AG04450 (cell line): Measurements from ENCODE around the gene ADIPOR2. TPM values are rescaled to one million over a fixed set of nuclear protein-coding genes. Genes with fewer than 3 reads are reported as not detected.
"Not testable (repeated sequence)": the region's sequence is repeated elsewhere in the genome, so short reads cannot be mapped to it uniquely, and the experiment has no call there.

Experiments
- CTCF ChIA-PET: fragments of 300-600, 350-600 bp; formaldehyde crosslinking; extraction: SDS; loops from one replicate; lab custom pipeline; 2022; ENCODE audit warnings: antibody characterized with exemption, inconsistent platforms; lab: Charles Lee
- POLR2A ChIA-PET: fragments of 350-600 bp; formaldehyde crosslinking; extraction: SDS; loops from one replicate; lab custom pipeline; 2021; ENCODE audit warnings: antibody characterized with exemption, inconsistent platforms; lab: Yijun Ruan, JAX
- DNase-seq: peaks from one replicate; pipeline ENCODE4 v3.0.0-alpha.2; 2011; ENCODE audit warnings: low read depth, low spot score
- H3K27ac ChIP-seq: one replicate; pipeline ENCODE4 v1.5.1; 2012; ENCODE audit warnings: low read depth, low read length, control low read depth
- H3K27me3 ChIP-seq: one replicate; pipeline ENCODE4 v1.6.0; 2012; ENCODE audit warnings: low read length; ENCODE audit not compliant: control insufficient read depth, insufficient read depth
- H3K4me3 ChIP-seq: 2 replicates; pipeline ENCODE4 v1.5.1; 2011; ENCODE audit warnings: mild to moderate bottlenecking, low read depth, low read length, control low read depth
- H3K9me3 ChIP-seq: 2 replicates; pipeline ENCODE4 v1.5.1; 2012; ENCODE audit warnings: low read length; ENCODE audit not compliant: control insufficient read depth, insufficient read depth
- CTCF ChIP-seq: IDR thresholded peaks from 2 replicates; pipeline ENCODE4 v1.5.1; 2011; ENCODE audit warnings: low read depth, low read length, control low read depth, inconsistent platforms
- polyA plus RNA-seq: library from polyadenylated mRNA; depleted of rRNA; stranded (reverse); fragments of >200 nt; gene quantifications from 2 replicates; pipeline ENCODE4 v1.2.3, GENCODE V29; 2011

Gene ADIPOR2
- polyA plus RNA-seq, 1 experiment = 39.5 TPM

DNA sequence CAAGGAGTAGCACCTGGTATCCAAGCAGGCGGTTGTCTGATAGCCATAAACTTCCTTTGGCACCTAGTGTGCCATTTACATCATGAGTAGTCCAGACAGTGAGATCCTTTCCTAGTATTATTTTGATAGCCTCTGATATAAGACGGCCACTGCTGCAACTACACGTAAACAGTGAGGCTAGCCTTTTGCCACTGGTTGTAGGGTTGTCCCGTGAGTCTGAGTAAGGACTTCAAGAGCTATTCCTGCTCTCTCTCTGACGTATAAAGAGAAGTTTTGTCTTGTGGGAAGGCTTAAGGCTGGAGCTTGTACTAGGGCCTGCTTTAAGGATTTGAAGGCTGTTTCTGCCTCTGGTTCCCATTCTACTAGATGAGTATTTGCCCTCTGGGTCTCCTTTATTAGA is 21.4 kb downstream of the ADIPOR2 start:
- POLR2A ChIA-PET, DNase-seq, CTCF ChIA-PET, H3K27me3 ChIP-seq, H3K27ac ChIP-seq, H3K9me3 ChIP-seq, H3K4me3 ChIP-seq: not testable (repeated sequence)

- CTCF ChIA-PET = not testable (repeated sequence)
These were observed 22.0 kb downstream of the ADIPOR2 start for GRCh38 chr12:1712852-1713251.

DNA sequence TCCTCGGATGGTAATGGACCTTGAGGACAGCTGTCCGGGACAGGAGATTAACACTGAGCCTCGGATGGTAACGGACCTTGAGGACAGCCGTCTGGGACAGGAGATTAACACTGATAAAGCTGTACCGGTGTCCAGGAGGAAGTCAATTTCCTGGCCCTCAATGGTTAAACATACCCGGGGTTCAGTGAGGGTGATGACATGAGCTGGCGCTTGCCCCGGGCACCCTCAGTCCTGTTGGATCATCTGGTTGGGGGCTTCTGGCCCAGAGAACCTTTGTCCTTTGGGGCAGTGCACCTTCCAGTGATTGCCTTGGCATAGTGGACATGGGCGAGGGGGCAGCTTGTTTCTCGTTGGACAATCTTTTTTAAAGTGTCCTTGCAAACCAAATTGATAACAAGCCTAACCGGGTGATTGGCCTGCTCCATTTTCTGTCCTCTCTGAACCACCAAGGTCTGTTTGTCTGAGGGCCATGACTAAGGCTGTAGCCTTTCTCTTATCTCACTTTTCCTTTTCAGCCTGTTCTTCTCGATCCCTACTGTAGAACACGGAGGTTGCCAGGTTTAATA is 23.0 kb downstream of the ADIPOR2 start:
- H3K9me3 ChIP-seq, POLR2A ChIA-PET, H3K4me3 ChIP-seq, DNase-seq, CTCF ChIA-PET, H3K27ac ChIP-seq, H3K27me3 ChIP-seq: not testable (repeated sequence)

More at GRCh38 chr12:1712852-1713251, 22.0 kb downstream of the ADIPOR2 start:
- POLR2A ChIA-PET, H3K4me3 ChIP-seq, H3K27ac ChIP-seq, H3K27me3 ChIP-seq, DNase-seq, H3K9me3 ChIP-seq: not testable (repeated sequence)

GRCh38 chr12:1715459-1715858 is 24.6 kb downstream of the ADIPOR2 start:
- H3K27me3 ChIP-seq, POLR2A ChIA-PET, H3K9me3 ChIP-seq, H3K4me3 ChIP-seq, H3K27ac ChIP-seq, CTCF ChIA-PET, DNase-seq: not testable (repeated sequence)

DNA sequence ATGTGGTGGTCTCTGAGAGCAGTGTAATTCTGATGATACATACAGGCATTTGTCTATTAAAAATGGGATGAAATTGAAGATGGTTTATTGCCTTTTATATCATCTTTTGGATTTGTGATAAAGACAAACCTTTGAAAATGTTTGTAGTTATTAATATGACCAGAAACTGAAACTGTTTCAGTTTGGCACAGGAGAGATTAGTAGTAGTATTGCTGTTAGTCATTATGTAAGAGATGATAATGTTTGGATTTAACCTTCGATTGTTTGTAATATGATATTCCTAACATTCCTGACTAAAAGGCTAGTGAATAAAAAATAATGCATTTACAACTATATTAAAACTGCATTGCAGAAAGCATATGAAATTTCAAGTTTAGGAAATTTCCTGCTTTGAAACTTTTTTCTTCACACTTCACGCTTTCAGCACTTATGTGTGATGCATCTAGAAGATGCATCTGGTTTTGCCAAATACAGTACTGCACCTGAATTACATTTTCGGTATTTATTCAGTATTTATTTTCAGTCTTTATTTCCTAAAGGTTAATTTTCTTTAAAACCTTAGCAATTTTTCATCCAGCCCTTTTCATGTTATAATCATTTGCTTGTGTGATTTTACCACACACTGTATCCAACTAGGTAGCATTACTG is 25.5 kb downstream of the ADIPOR2 start:
- H3K9me3 ChIP-seq = peaks cover 8% of the 10 kb centered on the region; the same call in 1 of the 2 replicates
- no peak for DNase-seq
- no peak overlapping the region for H3K4me3 ChIP-seq
- H3K27me3 ChIP-seq = no peaks in the 10 kb centered on the region
- no peak for TF ChIP-seq CTCF
- H3K27ac ChIP-seq = no peak overlapping the region
- POLR2A ChIA-PET = no interaction called here
- CTCF ChIA-PET = no interaction called here

- TF ChIP-seq CTCF = no peak
- H3K27me3 ChIP-seq = no peaks in the 10 kb centered on the region
- no peak for DNase-seq
- peaks cover 8% of the 10 kb centered on the region; the same call in 1 of the 2 replicates for H3K9me3 ChIP-seq
- no peak overlapping the region for H3K27ac ChIP-seq
- ChIA-PET POLR2A (no interaction called here), CTCF (no interaction called here)
- no peak overlapping the region for H3K4me3 ChIP-seq
These were observed 26.0 kb downstream of the ADIPOR2 start for GRCh38 chr12:1716911-1717310.

DNA sequence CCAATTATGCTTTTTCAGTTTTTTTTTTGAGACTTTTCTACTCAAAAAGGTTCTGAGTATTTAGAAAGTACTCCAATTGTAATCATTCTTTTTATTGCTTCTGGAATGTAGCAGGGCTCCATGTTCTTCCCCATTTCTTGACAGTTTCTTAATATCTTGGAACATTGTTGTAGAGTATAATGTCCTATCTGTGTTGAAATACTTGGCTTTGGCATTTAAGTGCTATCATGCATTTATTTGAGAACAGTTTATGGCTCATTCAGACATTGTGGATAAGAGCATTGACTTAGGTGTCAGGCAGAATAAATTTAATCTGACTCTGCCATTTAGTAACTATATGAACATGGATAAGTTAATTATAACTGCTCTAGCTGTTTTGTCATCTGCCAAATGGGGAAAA is 28.3 kb downstream of the ADIPOR2 start:
- H3K27ac ChIP-seq = no peak overlapping the region
- ChIA-PET POLR2A (no interaction called here), CTCF (no interaction called here)
- H3K9me3 ChIP-seq = peaks cover 4% of the 10 kb centered on the region; the same call in 1 of the 2 replicates
- TF ChIP-seq CTCF = no peak
- H3K27me3 ChIP-seq = no peaks in the 10 kb centered on the region
- no peak for DNase-seq
- no peak overlapping the region for H3K4me3 ChIP-seq
